ENCODE measurements around the gene IL1A.
"Not testable (repeated sequence)": the region's sequence is repeated elsewhere in the genome, so short reads cannot be mapped to it uniquely, and the experiment has no call there.

GRCh38 chr2:112833639-112833931, 49.3 kb upstream of the IL1A start:
- TF ChIP-seq ZC3H10 (CRISPR knock-in tag; IDR thresholded peaks at IDR 0.05); BACH2 (CRISPR knock-in tag; IDR thresholded peaks at IDR 0.05; ENCODE audit: borderline replicate concordance); PATZ1 (CRISPR knock-in tag; IDR thresholded peaks at IDR 0.05; ENCODE audit: borderline replicate concordance); ZFP30 (CRISPR knock-in tag; IDR thresholded peaks at IDR 0.05); ARNTL (CRISPR knock-in tag; IDR thresholded peaks at IDR 0.05; ENCODE audit: borderline replicate concordance, low read depth); ZFP3 (CRISPR knock-in tag; IDR thresholded peaks at IDR 0.05); TSHZ2 (CRISPR knock-in tag; IDR thresholded peaks at IDR 0.05); CREB5 (CRISPR knock-in tag; IDR thresholded peaks at IDR 0.05; ENCODE audit: low read depth); TCF4 (CRISPR knock-in tag; IDR thresholded peaks at IDR 0.05; ENCODE audit: borderline replicate concordance): not testable (repeated sequence)
